NAMALWA (cell line): Measurements from ENCODE around the gene PTH1R.

ENCODE experiments used
- DNase-seq: peaks from one replicate; pipeline ENCODE4 v3.0.0-alpha.2; 2015; ENCODE audit warnings: low spot score

The PTH1R gene

DNA sequence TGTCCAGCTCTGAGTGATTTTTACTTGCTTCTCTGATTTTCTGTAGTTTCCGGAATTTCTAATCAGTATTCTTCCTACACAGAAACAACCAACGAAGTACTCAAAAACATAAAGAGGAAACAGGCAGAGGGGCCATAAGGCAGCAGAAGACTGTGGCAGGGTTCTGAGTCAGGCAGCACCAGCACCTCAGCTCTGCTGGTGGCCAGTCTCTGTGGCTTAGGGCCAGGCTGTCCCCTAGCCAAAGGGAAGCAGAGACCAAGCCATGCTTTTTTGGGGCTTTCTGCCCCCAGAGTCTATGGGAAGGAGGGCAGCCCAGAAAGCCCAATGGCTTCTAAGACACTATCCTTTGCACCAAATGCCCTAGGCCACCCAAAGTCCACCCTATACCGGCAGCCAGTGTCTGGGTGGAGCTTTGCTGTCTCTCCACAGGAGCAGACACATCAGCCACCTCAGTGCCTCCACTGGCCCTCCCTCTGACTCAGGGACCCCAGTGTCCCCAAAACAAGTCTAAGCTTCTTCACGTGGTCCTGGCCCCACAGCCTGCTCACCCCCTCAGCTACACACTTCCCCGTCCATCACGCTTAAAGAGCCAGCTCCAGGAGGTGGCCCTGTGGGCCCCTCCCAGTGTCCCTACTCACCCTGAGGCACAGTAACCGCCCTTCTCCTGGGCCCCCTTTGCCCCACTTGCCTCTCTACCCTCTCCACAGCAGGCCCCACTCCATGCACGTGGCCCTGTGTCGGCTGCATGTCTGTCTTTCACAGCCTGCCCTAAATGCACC lies 52.8 kb downstream of the PTH1R start:
- no peak for DNase-seq

DNA sequence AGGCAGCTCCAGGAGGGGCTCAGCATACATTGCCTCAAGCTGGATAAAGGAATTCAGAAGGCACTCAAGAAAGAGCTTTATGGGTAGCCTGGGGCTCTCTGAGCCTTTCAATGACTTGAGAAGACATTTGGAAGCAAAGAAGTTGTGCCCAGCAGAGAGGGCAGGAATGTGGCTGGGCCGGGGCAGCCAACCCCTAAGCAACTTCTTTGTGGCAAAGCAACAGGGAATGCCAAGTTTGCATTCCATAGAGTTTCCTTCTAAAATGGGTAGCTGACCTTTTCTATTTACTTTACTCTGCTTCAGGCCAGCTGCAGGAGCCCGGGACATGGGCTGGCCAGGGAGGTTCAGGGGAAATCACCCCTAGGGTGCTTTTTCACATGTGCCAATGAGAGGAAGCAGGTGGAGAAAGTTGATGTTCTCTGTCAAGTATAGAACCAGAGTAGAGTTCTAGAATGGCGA lies 53.5 kb downstream of the PTH1R start:
- no peak for DNase-seq

DNA sequence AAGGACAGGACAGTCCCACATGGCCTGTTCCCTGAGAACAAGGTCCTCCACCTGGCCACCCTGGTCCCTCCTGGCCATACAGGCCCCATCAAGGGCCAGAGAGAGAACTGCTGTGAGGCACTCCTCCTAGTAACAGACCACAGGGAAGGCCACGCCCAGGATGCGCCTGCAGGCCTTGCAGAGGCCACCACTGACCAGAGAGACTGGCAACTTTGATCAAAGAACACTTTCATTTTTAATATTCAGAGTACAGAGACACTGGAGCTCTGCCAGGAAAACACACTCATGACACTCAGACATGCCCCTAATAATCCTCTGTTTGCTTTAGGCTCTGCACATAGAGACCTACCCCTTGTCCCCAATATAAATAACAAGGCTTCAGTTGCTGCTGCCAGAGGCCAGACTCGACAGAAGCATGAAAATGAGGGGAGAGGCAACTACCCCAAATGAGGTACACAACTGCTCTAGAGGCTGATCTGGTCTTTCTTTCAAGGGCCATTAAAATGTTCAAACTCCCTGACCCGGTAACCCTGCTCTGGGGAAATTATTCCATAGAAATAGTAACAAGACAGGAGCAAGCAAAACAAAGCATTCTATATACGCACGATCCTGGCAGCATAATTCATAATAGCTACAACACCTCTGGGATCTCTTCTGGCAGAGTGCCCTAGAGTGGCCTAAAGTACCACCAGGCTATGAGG lies 54.3 kb downstream of the PTH1R start:
- no peak for DNase-seq

DNA sequence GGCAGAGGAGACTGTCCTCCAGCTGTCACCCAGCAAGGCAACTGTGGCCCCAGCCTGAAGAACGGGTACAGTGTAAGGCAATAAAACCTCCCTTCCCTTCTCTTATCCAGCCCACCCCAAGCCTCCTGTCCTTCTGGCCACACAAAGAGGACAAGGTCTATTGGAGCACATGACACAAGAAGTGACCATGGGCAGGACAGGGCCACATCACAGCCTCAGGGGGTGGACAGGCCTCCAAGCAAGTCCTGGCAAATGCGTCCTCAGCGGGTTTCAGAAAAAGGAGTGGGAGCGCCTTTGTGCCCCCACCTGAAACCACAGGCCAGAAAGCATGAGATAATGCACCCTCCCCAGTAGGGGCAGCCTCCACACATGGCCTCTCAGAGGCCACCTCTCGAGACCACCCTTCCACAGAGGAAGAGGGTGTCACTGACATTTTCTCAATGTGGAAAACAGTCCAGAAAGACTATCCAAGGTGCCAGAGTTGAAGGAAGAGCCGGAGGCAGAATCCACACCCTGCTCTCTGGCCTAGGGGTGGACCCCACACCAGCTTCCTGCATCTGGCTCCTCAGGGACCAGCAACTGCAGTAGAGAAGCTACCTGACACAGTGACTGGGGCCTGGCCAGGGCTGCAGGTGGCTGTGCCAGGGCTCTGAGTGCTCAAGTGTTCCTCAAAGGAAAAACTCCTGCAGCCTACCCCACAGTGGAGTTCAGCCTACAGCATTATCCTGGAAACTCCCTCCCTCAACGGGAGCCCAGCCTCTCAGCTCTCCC lies 55.1 kb downstream of the PTH1R start:
- no peak for DNase-seq

DNA sequence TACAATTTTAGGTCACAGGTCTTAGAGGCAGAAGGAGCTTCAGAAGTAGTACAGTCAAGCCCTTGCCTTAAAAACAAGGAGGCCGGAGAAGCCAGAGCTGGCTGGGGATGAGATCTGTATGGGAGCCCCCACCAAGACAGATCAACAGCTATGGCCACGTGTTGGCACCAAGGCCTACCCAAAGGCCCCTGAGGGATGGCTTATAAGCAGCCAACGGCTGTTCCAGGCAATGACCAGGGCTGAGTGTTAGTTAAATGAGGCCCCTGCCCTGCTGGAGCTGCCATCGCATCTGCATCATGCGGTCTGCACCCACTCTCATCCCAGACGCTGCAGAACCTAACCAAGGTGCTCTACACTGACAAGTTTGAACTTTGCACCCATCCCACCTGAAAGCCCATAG lies 55.7 kb downstream of the PTH1R start:
- DNase-seq = no peak

DNA sequence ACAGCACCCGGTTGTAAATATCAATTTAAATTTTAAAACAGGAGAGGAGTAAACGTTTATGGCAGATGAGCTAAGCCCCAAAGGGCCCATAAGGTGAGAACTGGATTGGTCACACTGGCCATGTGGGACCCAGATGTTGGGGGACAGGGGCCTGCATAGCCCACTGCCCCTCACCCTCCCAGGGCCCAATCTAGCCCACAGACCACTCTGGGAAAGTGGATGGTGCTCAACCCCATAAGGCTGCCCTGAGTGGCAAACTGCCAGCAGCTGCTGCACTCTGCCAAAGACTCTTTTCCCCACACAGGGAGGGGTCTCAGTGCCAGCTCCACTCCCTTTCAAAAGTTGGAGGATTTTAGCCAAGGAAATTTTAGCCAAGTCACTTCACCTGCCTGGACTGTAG lies 56.6 kb downstream of the PTH1R start:
- DNase-seq = no peak

DNA sequence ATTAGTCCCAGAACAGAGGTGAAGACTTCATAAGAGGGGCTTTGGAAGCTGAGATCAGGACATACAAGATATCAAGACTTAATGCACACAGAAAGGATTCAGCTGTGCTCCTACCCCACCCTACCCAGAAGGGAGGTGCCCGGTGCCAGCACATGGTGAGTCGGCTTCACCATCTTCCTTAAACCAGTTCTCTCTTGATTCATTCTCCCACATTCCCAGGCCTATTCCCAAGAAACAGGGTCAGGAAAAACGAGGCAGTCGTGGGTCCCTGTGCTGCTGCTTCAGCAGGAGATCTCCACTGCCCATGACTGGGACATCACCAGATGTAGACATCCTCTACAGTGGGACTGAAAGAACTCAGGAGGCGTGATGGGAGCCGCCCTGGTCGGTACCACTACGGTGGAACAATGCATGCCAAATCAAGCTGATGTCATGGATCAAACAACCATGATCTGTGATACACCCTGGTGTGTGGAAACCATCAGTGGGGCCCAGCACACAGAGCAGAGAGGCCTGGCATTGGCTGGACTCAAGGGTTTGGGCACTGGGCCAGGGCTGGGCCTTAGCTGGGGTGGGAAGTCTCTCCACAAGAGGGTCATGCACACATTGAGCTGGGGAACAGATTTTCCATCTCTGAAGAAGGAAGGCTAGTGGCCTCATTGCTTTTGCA lies 57.1 kb downstream of the PTH1R start:
- no peak for DNase-seq

DNA sequence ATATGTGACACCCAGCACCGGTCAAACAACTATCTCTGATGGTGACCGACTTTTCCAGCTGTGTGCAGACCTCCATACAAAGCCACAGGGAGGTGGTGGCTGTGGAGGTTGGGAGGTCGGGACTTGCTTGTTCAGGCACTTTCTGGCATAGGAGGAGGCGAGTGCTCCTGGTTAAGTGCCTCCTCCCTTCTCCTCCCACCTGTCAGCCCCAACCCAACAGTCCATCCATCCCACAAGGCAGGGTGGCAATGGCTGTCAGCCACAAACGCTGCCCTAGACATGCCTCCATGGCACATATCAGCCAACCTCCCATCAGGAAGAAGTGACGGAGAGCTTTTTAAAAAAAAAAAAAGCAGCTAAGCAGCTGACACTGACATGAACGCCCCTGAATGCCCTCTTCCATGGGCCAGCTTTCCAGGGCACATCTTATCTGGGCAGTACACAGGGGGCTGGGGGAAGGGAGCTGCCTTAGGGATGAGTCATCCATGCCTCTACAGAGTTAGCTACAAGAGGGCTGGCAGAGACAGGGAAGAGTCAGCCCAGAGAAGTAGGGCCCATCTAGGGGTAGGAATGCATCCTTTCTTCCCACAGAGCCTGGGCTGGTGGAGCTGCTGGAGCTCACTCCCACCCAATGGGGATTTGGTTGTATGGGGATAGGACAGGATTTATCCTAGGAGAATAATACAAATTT lies 57.8 kb downstream of the PTH1R start:
- no peak for DNase-seq

DNA sequence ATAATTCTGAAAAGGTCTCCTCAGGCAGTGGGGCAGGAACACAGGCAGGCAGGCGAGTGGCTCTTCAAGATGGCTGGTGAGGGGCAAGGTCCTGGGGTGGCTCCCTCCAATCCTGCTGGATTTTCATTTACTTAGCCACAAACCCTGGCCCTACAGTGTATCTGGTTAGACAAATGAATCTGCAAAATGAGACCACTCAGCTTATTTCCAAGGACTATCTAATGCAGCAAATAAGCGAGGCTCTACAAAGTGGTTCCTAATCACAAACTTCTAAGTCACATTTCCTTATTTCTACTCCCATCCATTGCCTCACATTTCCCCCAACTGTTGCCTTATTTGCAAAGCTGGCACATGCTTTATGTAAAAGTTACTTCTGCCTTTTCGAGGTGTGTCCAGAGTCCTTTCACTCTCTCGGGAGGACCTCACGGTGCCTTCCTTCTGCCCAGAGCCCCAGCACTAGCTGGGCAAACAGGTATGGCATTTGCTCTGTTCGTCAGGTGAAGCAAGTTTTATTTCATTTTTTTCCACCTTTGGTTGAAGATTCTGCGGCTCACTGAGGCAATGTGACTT lies 58.6 kb downstream of the PTH1R start:
- DNase-seq = no peak

DNA sequence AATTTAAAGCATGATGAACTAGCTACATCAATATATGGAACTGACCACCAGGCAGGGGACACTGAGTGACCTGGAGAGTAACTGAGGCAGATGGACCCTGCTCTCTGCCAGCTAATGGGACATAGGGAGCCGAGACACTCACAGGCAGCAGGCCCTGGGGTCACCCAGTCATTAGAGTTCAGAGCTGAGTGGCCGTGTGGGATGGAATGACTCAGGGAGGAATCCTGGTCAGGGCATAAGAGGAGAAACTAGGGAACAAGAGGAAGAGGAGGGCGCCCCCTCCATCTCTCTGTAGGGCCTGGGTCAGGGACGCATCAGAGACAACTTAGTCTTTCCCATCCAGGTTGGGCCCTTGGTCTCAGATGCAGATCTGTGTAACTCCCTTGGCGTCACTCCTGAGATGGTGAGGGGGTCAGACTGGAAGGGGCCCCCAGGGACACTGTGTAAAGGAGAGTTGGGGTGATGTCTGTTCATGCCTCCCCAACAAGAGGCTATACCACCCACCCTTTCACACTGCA lies 59.3 kb downstream of the PTH1R start:
- no peak for DNase-seq

DNA sequence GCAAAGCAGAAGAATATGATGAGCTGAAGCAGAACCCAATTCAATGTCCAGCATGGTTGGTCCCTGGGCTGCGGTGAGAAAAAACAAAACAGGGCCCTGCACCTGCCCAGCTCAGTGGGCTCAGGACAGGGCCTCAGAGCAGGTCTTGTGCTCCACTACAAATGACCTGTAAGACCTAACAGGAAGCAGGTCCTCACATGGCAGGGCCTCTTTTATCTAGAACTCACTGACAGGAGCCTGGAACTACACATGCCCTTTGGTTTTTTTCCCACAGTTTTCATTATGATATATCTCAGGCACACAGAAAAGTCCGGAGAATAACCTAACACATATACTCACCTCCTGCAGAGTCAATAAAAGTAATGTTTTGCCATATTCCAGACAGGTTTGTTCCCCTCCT lies 60.6 kb downstream of the PTH1R start:
- no peak for DNase-seq

DNA sequence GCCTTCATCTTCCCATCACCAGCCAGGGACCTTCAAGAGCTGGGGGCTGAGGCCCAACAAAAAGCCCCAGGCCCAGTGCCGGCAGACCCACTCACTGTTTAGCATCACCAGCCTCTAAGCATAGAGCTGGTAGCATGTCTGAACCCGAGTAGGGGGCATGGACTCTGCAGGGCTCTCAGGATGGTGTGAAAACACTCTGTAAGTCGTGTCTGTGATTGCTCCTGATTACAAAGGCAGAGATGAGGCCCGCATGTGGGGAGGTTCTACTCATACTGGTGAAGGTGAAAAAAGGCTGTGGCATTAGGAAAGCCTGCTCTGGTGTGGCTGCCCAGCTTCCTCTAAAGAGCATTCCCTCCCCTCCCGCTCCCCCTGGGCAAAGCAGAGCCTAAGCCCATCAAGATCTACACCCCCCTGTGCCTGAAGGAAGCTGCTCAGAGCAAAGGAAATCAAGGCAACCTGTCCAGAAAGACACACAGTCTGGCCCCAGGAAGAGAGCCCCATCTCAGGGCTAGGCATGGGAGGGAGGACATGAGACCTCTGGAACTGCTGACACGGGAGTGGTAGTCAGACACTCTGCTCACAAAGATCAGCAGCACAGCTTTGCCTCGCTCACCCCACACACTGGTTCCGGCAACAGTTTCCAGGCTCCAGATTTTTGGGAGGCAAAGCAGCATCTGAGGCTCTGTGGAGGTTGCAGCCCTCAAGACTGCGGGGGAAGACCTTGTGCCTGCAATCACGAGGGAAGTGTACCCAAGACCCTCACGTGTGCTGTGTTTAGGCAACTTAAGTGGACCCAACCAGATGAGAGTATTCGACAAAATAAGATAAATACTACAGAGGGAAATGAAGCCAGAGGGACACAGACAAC lies 62.3 kb downstream of the PTH1R start:
- DNase-seq = no peak

DNA sequence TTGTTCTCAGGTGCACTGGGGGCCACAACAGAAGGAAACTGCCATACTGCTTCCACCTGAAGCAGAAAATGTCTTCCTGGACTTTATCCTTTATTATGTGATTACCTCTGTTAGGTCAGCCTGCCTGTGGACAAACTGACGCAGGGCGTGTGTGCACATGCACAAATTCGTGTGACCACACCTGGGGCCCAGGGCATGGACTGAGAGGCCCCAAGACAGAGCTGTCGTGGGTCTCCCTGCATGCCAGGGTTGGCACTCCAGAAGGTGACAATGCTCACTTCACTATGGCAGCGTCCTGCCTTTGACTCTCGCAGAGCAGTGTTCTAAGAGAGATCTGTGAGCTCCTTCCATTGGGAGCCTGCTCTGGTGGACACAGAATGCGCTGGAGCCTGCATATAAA lies 64.6 kb downstream of the PTH1R start:
- DNase-seq = no peak

DNA sequence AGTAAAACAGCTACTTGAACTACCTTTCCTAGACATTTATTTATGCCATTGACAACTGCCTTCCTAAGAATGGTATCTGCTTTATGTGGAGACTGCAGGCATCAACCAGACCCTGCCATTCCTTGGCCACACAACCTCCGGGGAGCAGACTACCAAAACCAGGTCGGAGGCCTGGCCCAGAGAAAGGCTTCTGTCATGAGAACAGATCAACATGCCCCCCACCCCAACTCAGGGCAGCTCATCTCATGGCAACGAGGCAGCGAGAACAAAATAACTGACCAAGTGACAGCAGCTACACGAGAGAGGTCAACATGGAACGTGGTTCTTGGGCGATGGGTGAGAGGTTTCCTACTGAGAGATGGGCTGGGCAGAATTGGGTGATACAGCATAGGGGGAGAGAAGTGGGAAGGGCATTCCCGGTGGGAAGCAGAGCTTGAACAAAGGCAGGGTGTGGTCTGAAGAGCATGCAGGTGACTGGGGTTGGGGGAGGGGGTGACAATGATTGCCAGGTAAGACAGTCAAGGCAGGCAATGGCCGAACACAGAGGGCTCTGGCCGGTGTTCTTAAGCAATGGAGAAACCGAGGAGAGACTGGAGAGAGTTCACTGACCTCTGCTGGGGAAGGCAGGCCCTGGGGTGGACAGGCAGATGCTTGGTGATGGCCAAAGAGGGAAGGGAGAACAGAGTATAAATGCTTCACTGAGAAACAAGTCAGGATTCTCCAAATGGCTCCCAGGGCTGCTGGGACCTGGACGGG lies 65.1 kb downstream of the PTH1R start:
- DNase-seq = no peak

DNA sequence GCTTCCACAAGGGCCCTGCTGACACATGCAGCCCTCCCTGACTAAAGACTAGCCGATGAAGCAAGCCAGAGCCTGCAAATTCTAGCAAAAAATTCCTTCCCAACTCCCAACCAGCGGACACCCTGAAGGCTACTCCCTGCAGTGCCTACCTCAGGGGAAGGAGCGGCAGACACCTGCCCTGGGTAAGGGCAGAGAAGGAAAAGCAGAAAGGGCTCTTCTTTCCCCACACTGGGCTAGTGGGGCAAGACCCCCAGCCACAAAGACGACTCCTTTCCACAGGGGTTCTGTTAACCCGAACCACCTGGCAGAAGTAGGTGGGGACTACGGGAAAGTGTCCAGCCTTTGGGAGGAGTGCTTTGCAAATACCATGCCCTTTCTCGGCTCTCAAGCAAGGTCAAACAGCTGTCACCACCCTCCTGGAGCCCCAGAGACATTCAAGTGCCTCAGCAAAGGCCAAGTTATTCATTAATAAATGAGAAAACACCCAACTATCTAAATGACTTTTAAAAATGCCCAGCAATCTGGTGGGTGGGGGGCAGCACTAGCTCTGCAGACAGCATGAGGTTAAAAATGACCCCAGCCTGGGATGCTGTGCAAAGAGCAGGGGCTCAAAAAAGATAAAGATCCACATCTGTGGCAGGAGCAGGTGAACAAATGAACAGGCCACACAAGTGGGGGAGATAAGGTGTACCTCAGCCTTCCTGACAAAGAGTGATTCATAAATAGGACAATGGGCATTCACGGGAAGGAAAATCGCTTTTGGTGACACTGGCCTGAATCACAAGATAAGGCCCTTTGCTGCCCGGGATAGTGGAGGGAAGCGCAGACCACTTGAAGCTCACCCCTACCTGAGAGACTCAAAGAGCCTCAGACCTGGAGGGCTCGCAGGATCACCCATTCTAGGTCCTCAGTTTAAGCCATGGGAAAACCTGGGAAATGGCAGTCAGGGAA lies 66.0 kb downstream of the PTH1R start:
- no peak for DNase-seq

DNA sequence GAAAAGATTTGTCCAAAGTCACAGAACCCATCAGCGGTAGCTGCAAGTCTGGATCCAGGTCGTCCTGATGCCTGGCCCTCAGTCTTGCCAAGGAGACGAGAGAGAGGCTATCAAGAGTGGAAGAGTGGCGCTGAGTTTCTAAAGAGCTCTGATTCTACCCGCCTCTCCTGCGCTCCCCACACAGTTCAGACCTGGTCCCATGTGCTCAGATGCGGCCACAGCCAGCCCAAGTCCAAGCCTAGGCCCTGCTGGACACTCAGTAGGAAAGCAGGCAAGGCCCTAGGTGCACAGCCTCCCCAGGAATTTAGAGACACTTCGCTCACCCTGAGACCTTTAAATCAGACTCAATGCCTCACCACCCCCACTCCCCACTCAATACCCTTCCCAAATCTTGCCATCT lies 66.7 kb downstream of the PTH1R start:
- no peak for DNase-seq

DNA sequence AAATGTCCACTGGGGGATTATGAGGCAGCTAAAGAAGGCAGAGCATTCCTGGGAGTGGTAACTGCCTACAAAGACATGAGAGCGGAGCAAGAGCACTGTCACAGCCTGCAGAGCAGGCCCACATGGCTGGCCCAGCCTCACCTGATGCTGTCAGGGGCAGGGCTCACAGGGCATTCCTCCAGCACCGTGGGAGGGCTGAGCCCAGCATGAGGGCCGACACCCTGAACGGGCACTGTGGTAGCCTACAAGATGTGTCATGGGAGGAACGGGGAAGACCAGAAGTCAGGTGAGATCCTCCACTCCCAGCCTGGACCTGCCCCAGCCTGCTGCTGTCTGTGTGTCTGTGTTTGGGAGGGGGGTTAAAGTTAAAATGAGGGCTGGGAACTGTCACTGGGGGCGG lies 68.9 kb downstream of the PTH1R start:
- no peak for DNase-seq

DNA sequence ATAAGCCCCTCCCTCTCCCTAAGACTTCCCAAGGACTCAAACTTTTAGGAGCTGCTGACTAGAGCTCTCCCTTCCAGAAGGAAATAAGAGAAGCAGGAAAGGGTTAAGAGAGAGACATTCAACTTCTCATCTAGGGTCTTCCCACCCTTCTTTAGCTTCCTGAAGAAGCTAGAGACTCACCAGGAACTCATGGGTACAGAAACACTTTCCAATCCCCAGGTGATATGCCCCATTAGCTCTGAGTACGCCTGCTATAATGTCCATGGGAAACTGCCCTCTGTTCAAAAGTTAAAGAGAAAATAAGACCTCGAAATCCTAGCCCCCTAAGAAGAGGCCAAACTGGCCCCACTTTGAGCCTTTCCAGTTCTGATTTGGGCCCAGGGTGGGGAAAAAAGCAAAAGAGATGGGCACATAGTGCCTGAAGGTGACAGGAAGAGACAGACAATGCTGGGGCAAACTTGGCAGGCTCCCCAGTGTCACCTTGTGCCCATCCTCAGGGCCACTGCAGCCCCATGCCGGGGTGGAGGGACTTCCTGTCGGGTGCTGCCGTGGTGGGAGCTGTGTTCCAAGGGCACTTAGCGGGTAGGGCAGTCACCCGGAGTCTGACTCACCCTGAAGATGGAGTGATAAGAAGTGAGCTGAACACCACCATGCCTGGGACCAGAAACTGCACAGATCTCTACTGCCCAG lies 69.5 kb downstream of the PTH1R start:
- DNase-seq = no peak
